SIG-M5 treated with dmso at 0.1 percent for 504 hours (cell line): ENCODE data around the gene DYNC1I2.

Experiments used
- DNase-seq: peaks from one replicate; lab custom pipeline; 2025; ENCODE audit not compliant: unreplicated experiment; lab: John Stamatoyannopoulos, UW

DYNC1I2 gene

GRCh38 chr2:171687287-171688128, at the start of gene DYNC1I2:
Gene DYNC1I2 (plus strand): TSS chr2:171687469. CDS start chr2:171690156, 2,687 bp downstream.
- DNase-seq: peak; percentile 97

- no peak for DNase-seq
Measured at GRCh38 chr2:171651667-171652415, 35.4 kb upstream of the DYNC1I2 start.

- peak; percentile 53 for DNase-seq
Measured at GRCh38 chr2:171652416-171652785, 34.9 kb upstream of the DYNC1I2 start.

GRCh38 chr2:171655586-171655985, 31.7 kb upstream of the DYNC1I2 start:
- peak; percentile 93 for DNase-seq

- no peak for DNase-seq
Measured at GRCh38 chr2:171667041-171667440, 20.2 kb upstream of the DYNC1I2 start.

GRCh38 chr2:171668183-171668582, 19.1 kb upstream of the DYNC1I2 start:
- no peak for DNase-seq

GRCh38 chr2:171669121-171669520, 18.1 kb upstream of the DYNC1I2 start:
- no peak for DNase-seq

GRCh38 chr2:171670655-171671054, 16.6 kb upstream of the DYNC1I2 start:
- no peak for DNase-seq

GRCh38 chr2:171671867-171672266, 15.4 kb upstream of the DYNC1I2 start:
- DNase-seq: no peak

- no peak for DNase-seq
Measured at GRCh38 chr2:171673905-171674304, 13.4 kb upstream of the DYNC1I2 start.

- no peak for DNase-seq
Measured at GRCh38 chr2:171675810-171676345, 11.4 kb upstream of the DYNC1I2 start.

GRCh38 chr2:171678619-171679018, 8.7 kb upstream of the DYNC1I2 start:
- DNase-seq: no peak

- no peak for DNase-seq
Measured at GRCh38 chr2:171688129-171688465, 828 bp downstream of the DYNC1I2 start.

GRCh38 chr2:171692331-171692730, 5.1 kb downstream of the DYNC1I2 start:
- no peak for DNase-seq

GRCh38 chr2:171702781-171703556, 15.7 kb downstream of the DYNC1I2 start:
- DNase-seq: no peak

GRCh38 chr2:171703574-171704347, 16.5 kb downstream of the DYNC1I2 start:
- DNase-seq: peak; percentile 49

- peak; percentile 55 for DNase-seq
Measured at GRCh38 chr2:171706152-171706803, 19.0 kb downstream of the DYNC1I2 start.

GRCh38 chr2:171707752-171708151, 20.5 kb downstream of the DYNC1I2 start:
- DNase-seq: no peak

GRCh38 chr2:171709011-171709685, 21.9 kb downstream of the DYNC1I2 start:
- DNase-seq: no peak
